GM04503 (cell line): ENCODE data around the gene KCTD19.

Experiments
- DNase-seq: peaks from one replicate; pipeline ENCODE4 v3.0.0-alpha.2; 2012; ENCODE audit warnings: low read depth

KCTD19 gene

GRCh38 chr16:67242138-67242730, 84.3 kb downstream of the KCTD19 start:
- DNase-seq: no peak

GRCh38 chr16:67241008-67241900, 85.3 kb downstream of the KCTD19 start:
- peak; percentile 72 for DNase-seq

GRCh38 chr16:67240506-67240905, 86.0 kb downstream of the KCTD19 start:
- DNase-seq: no peak
